Stomach (tissue), 4 donors: ENCODE measurements around the gene CCDC80.

Experiments used
- EP300 ChIP-seq: sonication (generic); formaldehyde crosslinking; IDR thresholded peaks from one replicate; pipeline ENCODE4 v1.6.1; 2017; ENCODE audit warnings: antibody characterized with exemption
- POLR2A ChIP-seq, 4 donors: fragments of 450-650 bp; IDR thresholded peaks; one replicate each; pipeline ENCODE4 v1.6.1; 2016; ENCODE audit warnings: antibody characterized with exemption in 4 of 4, control low read depth in 2 of 4, mild to moderate bottlenecking in 1 of 4, moderate library complexity in 1 of 4
- POLR2AphosphoS5 ChIP-seq, 3 donors: sonication (generic); formaldehyde crosslinking; IDR thresholded peaks; one replicate each; pipeline ENCODE4 v1.6.1; 2016; ENCODE audit warnings: antibody characterized with exemption in 3 of 3
- TF ChIP-seq, protein P1 (sequence below), 7 experiments: fragments of 450-650 bp in 4 of 7; fragments of 200-600 bp in 3 of 7; sonication (generic) in 3 of 7; IDR thresholded peaks; one replicate each; pipeline ENCODE4 v1.5.1; 2016 to 2019; ENCODE audit warnings: antibody characterized with exemption in 7 of 7, control low read depth in 2 of 7, mild to moderate bottlenecking in 1 of 7

DNA sequence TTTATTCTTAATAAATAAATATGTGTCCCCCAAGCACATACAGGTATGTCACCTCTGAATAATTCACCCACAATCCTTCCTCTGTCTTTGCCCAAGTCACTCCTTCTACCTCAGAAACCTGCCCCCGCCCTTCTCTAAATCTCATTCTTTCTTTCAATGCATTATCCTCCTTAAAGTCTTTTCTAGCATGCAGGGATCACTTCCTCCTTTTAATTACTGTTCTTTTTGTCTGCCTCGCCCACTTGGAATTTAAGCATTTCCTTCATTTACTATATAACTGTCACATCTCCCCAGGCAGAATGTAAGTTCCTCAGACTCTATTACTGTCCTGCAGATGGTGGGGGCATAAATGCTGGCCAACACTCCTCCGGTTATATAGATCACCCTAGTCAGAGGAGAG lies 7.8 kb downstream of the CCDC80 start:
- TF ChIP-seq, protein P1, sequence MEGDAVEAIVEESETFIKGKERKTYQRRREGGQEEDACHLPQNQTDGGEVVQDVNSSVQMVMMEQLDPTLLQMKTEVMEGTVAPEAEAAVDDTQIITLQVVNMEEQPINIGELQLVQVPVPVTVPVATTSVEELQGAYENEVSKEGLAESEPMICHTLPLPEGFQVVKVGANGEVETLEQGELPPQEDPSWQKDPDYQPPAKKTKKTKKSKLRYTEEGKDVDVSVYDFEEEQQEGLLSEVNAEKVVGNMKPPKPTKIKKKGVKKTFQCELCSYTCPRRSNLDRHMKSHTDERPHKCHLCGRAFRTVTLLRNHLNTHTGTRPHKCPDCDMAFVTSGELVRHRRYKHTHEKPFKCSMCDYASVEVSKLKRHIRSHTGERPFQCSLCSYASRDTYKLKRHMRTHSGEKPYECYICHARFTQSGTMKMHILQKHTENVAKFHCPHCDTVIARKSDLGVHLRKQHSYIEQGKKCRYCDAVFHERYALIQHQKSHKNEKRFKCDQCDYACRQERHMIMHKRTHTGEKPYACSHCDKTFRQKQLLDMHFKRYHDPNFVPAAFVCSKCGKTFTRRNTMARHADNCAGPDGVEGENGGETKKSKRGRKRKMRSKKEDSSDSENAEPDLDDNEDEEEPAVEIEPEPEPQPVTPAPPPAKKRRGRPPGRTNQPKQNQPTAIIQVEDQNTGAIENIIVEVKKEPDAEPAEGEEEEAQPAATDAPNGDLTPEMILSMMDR (IDR thresholded peaks at IDR 0.05), result no peak
- TF ChIP-seq POLR2AphosphoS5 (IDR thresholded peaks at IDR 0.05), result no peak
- TF ChIP-seq POLR2A (IDR thresholded peaks at IDR 0.05), result no peak
- TF ChIP-seq EP300, result no peak
